Thoracic aorta (tissue), 2 donors: Measurements from ENCODE around the gene FBXO2. TPM values are rescaled to one million over a fixed set of nuclear protein-coding genes. Genes with fewer than 3 reads are reported as not detected.

ENCODE experiments used
- ATAC-seq: fragments of 150-250 bp; one replicate; pipeline ENCODE4 v1.8.0; 2017; ENCODE audit warnings: low read depth; ENCODE audit not compliant: insufficient number of reproducible peaks, low FRiP score
- DNase-seq: peaks from one replicate; pipeline ENCODE4 v3.0.0-alpha.2; 2020; ENCODE audit warnings: low spot score
- H3K27ac ChIP-seq, 2 donors: fragments of 200-600 bp; sonication (generic); 1 replicate in 1 of 2; 2 replicates in 1 of 2; pipeline ENCODE4 v1.5.1; 2016; ENCODE audit warnings: mild to moderate bottlenecking in 2 of 2, moderate library complexity in 2 of 2
- H3K27me3 ChIP-seq: fragments of 200-600 bp; sonication (generic); replicated peaks from 2 replicates; pipeline ENCODE4 v1.6.0; 2016; ENCODE audit warnings: mild to moderate bottlenecking; ENCODE audit not compliant: insufficient read depth
- H3K36me3 ChIP-seq: fragments of 200-600 bp; sonication (generic); one replicate; pipeline ENCODE4 v1.5.1; 2016
- H3K4me1 ChIP-seq, 2 donors: fragments of 200-600 bp; sonication (generic); 1 replicate in 1 of 2; 2 replicates in 1 of 2; pipeline versions ENCODE4 v1.5.1 to v1.6.0; 2016; ENCODE audit warnings: low read depth in 2 of 2, mild to moderate bottlenecking in 1 of 2; ENCODE audit not compliant: control insufficient read depth in 1 of 2
- H3K4me3 ChIP-seq: fragments of 200-600 bp; sonication (generic); 2 replicates; pipeline ENCODE4 v1.5.1; 2016; ENCODE audit warnings: mild to moderate bottlenecking
- H3K9me3 ChIP-seq: fragments of 200-600 bp; sonication (generic); 2 replicates; pipeline ENCODE4 v1.5.1; 2016
- CTCF ChIP-seq: fragments of 200-600 bp; sonication (generic); IDR thresholded peaks from one replicate; pipeline ENCODE4 v1.5.1; 2019; ENCODE audit warnings: antibody characterized with exemption
- total RNA-seq, 2 donors: library from RNA; depleted of rRNA; stranded (reverse); fragments of >200 nt; gene quantifications; one replicate each; pipeline versions ENCODE4 v1.1.0 to v1.2.3, GENCODE V29; 2016

Gene FBXO2
- total RNA-seq, 2 donors from 2014 or later: 3.8 to 12.9 TPM

- TF ChIP-seq CTCF: no peak
- ATAC-seq (no peak), DNase-seq (no peak)
- Histone ChIP-seq H3K27ac (no peak overlapping the region), H3K9me3 (no peaks in the 10 kb centered on the region), H3K4me3 (peak overlapping the region; percentile 55), H3K27me3 (peaks cover 5% of the 10 kb centered on the region), H3K4me1 (peaks cover 13 to 46% of the 10 kb centered on the region in 2 donors), H3K36me3 (no peaks in the 10 kb centered on the region)
Observed at GRCh38 chr1:11651017-11651416, 3.2 kb downstream of the FBXO2 start.

GRCh38 chr1:11650331-11650991, 3.8 kb downstream of the FBXO2 start:
- Histone ChIP-seq H3K36me3 (no peaks in the 10 kb centered on the region), H3K27ac (no peak overlapping the region), H3K27me3 (peaks cover 5% of the 10 kb centered on the region), H3K9me3 (no peaks in the 10 kb centered on the region), H3K4me1 (peaks cover 12 to 42% of the 10 kb centered on the region in 2 donors), H3K4me3 (peak overlapping the region; percentile 55)
- peak; percentile 51 for TF ChIP-seq CTCF
- DNase-seq: peak; percentile 32
- no peak for ATAC-seq

- peaks cover 7 to 37% of the 10 kb centered on the region in 2 donors for H3K4me1 ChIP-seq
- no peak for TF ChIP-seq CTCF
- DNase-seq: no peak
- no peaks in the 10 kb centered on the region for H3K36me3 ChIP-seq
- no peak overlapping the region for H3K27ac ChIP-seq
- H3K27me3 ChIP-seq: peaks cover 5% of the 10 kb centered on the region
- H3K9me3 ChIP-seq: no peaks in the 10 kb centered on the region
- H3K4me3 ChIP-seq: peak overlapping the region; percentile 55
- ATAC-seq: no peak
Observed at GRCh38 chr1:11649624-11650330, 4.5 kb downstream of the FBXO2 start.

- peaks cover 5% of the 10 kb centered on the region for H3K27me3 ChIP-seq
- H3K9me3 ChIP-seq: no peaks in the 10 kb centered on the region
- H3K27ac ChIP-seq: no peak overlapping the region
- peak overlapping the region; percentile 22 for H3K4me3 ChIP-seq
- H3K36me3 ChIP-seq: no peaks in the 10 kb centered on the region
- no peak for DNase-seq
- ATAC-seq: no peak
- H3K4me1 ChIP-seq: peaks cover 7 to 36% of the 10 kb centered on the region in 2 donors
- TF ChIP-seq CTCF: no peak
Observed at GRCh38 chr1:11649237-11649623, 5.0 kb downstream of the FBXO2 start.

GRCh38 chr1:11648732-11649158, 5.5 kb downstream of the FBXO2 start:
- Histone ChIP-seq H3K4me3 (peak overlapping the region; percentile 22), H3K27me3 (peaks cover 5% of the 10 kb centered on the region), H3K9me3 (no peaks in the 10 kb centered on the region), H3K36me3 (no peaks in the 10 kb centered on the region), H3K4me1 (peaks cover 7 to 31% of the 10 kb centered on the region in 2 donors), H3K27ac (no peak overlapping the region)
- TF ChIP-seq CTCF: no peak
- ATAC-seq: no peak
- DNase-seq: no peak
